H9 (cell line): ENCODE results near the gene ACTN3. TPM values are rescaled to one million over a fixed set of nuclear protein-coding genes. Genes with fewer than 3 reads are reported as not detected.

ENCODE experiments used
- DNase-seq: peaks from one replicate; pipeline ENCODE4 v3.0.0-alpha.2; 2017
- H2AFZ ChIP-seq: one replicate; pipeline ENCODE4 v1.6.1; 2013; ENCODE audit warnings: mild to moderate bottlenecking, low read length, control low read depth, moderate library complexity
- H2AK5ac ChIP-seq: 2 replicates; pipeline ENCODE4 v1.6.1; 2013; ENCODE audit warnings: low read length, control low read depth, mixed read lengths; ENCODE audit not compliant: insufficient read length
- H2BK120ac ChIP-seq: one replicate; pipeline ENCODE4 v1.6.1; 2013; ENCODE audit warnings: low read depth, mild to moderate bottlenecking, low read length, control low read depth, inconsistent platforms; ENCODE audit not compliant: poor library complexity, severe bottlenecking
- H2BK12ac ChIP-seq: 2 replicates; pipeline ENCODE4 v1.6.1; 2013; ENCODE audit warnings: low read length, control low read depth, mixed read lengths, low read depth; ENCODE audit not compliant: insufficient read length
- H2BK15ac ChIP-seq: 2 replicates; pipeline ENCODE4 v1.6.1; 2013; ENCODE audit warnings: low read depth, low read length, control low read depth
- H2BK20ac ChIP-seq: one replicate; pipeline ENCODE4 v1.6.1; 2013; ENCODE audit warnings: low read depth, mild to moderate bottlenecking, low read length, control low read depth, inconsistent platforms; ENCODE audit not compliant: poor library complexity, severe bottlenecking
- H2BK5ac ChIP-seq: 2 replicates; pipeline ENCODE4 v1.6.1; 2013; ENCODE audit warnings: low read length, control low read depth, mixed read lengths; ENCODE audit not compliant: insufficient read length
- H3K14ac ChIP-seq: 2 replicates; pipeline ENCODE4 v1.6.1; 2013; ENCODE audit warnings: low read length, control low read depth; ENCODE audit not compliant: insufficient read depth
- H3K18ac ChIP-seq: 2 replicates; pipeline ENCODE4 v1.6.1; 2013; ENCODE audit warnings: low read depth, mild to moderate bottlenecking, mixed read lengths, low read length, control low read depth; ENCODE audit not compliant: insufficient read length
- H3K23ac ChIP-seq: 2 replicates; pipeline ENCODE4 v1.6.1; 2013; ENCODE audit warnings: low read length, control low read depth, mixed read lengths, low read depth; ENCODE audit not compliant: insufficient read length
- H3K23me2 ChIP-seq: 2 replicates; pipeline ENCODE4 v1.6.1; 2013; ENCODE audit warnings: low read depth, mild to moderate bottlenecking, mixed read lengths, low read length, control low read depth; ENCODE audit not compliant: insufficient read length, poor library complexity, severe bottlenecking
- H3K27ac ChIP-seq: 2 replicates; pipeline ENCODE4 v1.5.1; 2013; ENCODE audit warnings: low read length, control low read depth, mixed read lengths, low read depth; ENCODE audit not compliant: insufficient read length
- H3K27me3 ChIP-seq: 2 replicates; pipeline ENCODE4 v1.6.1; 2013; ENCODE audit warnings: low read length, control low read depth, inconsistent platforms; ENCODE audit not compliant: insufficient read depth
- H3K4ac ChIP-seq: 2 replicates; pipeline ENCODE4 v1.6.1; 2013; ENCODE audit warnings: low read depth, mild to moderate bottlenecking, control low read depth, inconsistent platforms, low read length, moderate library complexity
- H3K4me1 ChIP-seq: 2 replicates; pipeline ENCODE4 v1.6.1; 2013; ENCODE audit warnings: low read length, control low read depth, inconsistent platforms; ENCODE audit not compliant: insufficient read depth
- H3K4me2 ChIP-seq: 2 replicates; pipeline ENCODE4 v1.6.1; 2013; ENCODE audit warnings: low read length, control low read depth, mixed read lengths; ENCODE audit not compliant: insufficient read length, insufficient read depth
- H3K56ac ChIP-seq: 2 replicates; pipeline ENCODE4 v1.6.1; 2013; ENCODE audit warnings: low read depth, mild to moderate bottlenecking, mixed read lengths, low read length, control low read depth; ENCODE audit not compliant: insufficient read length
- H3K79me1 ChIP-seq: 2 replicates; pipeline ENCODE4 v1.6.1; 2013; ENCODE audit warnings: low read depth, mild to moderate bottlenecking, moderate library complexity, low read length, control low read depth, inconsistent platforms; ENCODE audit not compliant: insufficient read depth, poor library complexity, severe bottlenecking
- H3K79me2 ChIP-seq: 2 replicates; pipeline ENCODE4 v1.6.1; 2013; ENCODE audit warnings: low read length, control low read depth, inconsistent platforms; ENCODE audit not compliant: insufficient read depth
- H3K9ac ChIP-seq: 2 replicates; pipeline ENCODE4 v1.6.1; 2013; ENCODE audit warnings: low read length, control low read depth, mixed read lengths; ENCODE audit not compliant: insufficient read length; ENCODE audit errors: extremely low read depth
- H3K9me3 ChIP-seq: one replicate; pipeline ENCODE4 v1.6.1; 2013; ENCODE audit warnings: low read depth, low read length, inconsistent platforms; ENCODE audit not compliant: control insufficient read depth
- H3T11ph ChIP-seq: one replicate; pipeline ENCODE4 v1.6.1; 2013; ENCODE audit warnings: mild to moderate bottlenecking, low read length, control low read depth, inconsistent platforms
- H4K20me1 ChIP-seq: one replicate; pipeline ENCODE4 v1.6.1; 2013; ENCODE audit not compliant: control insufficient read depth, insufficient read length, insufficient read depth
- H4K5ac ChIP-seq: 2 replicates; pipeline ENCODE4 v1.6.1; 2013; ENCODE audit warnings: low read depth, mild to moderate bottlenecking, mixed read lengths, low read length, control low read depth; ENCODE audit not compliant: insufficient read length
- H4K8ac ChIP-seq: replicated peaks from 2 replicates; pipeline ENCODE4 v1.6.1; 2013; ENCODE audit warnings: low read length, control low read depth, mixed read lengths, low read depth; ENCODE audit not compliant: insufficient read length
- H4K91ac ChIP-seq: 2 replicates; pipeline ENCODE4 v1.6.1; 2013; ENCODE audit warnings: low read depth, mild to moderate bottlenecking, moderate library complexity, mixed read lengths, low read length, control low read depth; ENCODE audit not compliant: insufficient read length
- H3K27ac Mint-ChIP-seq, 3 experiments: 2 replicates in 2 of 3; 3 replicates in 1 of 3; pipeline ENCODE4 v1.8.0; 2020 to 2021; ENCODE audit warnings: mixed read lengths in 3 of 3, mild to moderate bottlenecking in 1 of 3, moderate library complexity in 1 of 3
- H3K27me3 Mint-ChIP-seq: 2 replicates; pipeline ENCODE4 v1.8.0; 2021; ENCODE audit warnings: low read depth, mild to moderate bottlenecking, moderate library complexity, mixed read lengths
- H3K36me3 Mint-ChIP-seq, 3 experiments: 2 replicates in 2 of 3; 3 replicates in 1 of 3; pipeline ENCODE4 v1.8.0; 2020 to 2021; ENCODE audit warnings: low read depth in 3 of 3, mixed read lengths in 3 of 3; ENCODE audit not compliant: insufficient read depth in 1 of 3
- H3K4me1 Mint-ChIP-seq, 2 experiments: 2 replicates each; pipeline ENCODE4 v1.8.0; 2020; ENCODE audit warnings: mixed read lengths in 2 of 2
- H3K4me3 Mint-ChIP-seq, 2 experiments: 2 replicates in 1 of 2; 3 replicates in 1 of 2; pipeline ENCODE4 v1.8.0; 2020 to 2021; ENCODE audit warnings: mild to moderate bottlenecking in 2 of 2, mixed read lengths in 2 of 2, moderate library complexity in 1 of 2
- H3K9me3 Mint-ChIP-seq, 2 experiments: 2 replicates in 1 of 2; 3 replicates in 1 of 2; pipeline ENCODE4 v1.8.0; 2020; ENCODE audit warnings: mild to moderate bottlenecking in 2 of 2, mixed read lengths in 2 of 2, moderate library complexity in 1 of 2
- CTCF ChIP-seq: fragments of 200-600 bp; sonication (generic); conservative IDR thresholded peaks from 3 replicates; pipeline ENCODE4 v1.8.0; 2021; ENCODE audit warnings: antibody characterized with exemption, mild to moderate bottlenecking
- WGBS: extraction: QIAGEN DNeasy Blood & Tissue Kit; methylation state at CpG from one replicate; pipeline ENCODE4 v1.1.7; 2013; ENCODE audit warnings: missing lambda C conversion rate, low lambda C conversion rate, mixed read lengths; ENCODE audit not compliant: insufficient read length; ENCODE audit errors: extremely low coverage; 5-methylcytosine and 5-hydroxymethylcytosine counted together
- total RNA-seq: library from RNA; stranded (reverse); gene quantifications from 2 replicates; pipeline ENCODE4 v1.2.1, GENCODE V29; 2021

Gene ACTN3
- total RNA-seq, 1 experiment from 2014 or later = 45.7 TPM

DNA sequence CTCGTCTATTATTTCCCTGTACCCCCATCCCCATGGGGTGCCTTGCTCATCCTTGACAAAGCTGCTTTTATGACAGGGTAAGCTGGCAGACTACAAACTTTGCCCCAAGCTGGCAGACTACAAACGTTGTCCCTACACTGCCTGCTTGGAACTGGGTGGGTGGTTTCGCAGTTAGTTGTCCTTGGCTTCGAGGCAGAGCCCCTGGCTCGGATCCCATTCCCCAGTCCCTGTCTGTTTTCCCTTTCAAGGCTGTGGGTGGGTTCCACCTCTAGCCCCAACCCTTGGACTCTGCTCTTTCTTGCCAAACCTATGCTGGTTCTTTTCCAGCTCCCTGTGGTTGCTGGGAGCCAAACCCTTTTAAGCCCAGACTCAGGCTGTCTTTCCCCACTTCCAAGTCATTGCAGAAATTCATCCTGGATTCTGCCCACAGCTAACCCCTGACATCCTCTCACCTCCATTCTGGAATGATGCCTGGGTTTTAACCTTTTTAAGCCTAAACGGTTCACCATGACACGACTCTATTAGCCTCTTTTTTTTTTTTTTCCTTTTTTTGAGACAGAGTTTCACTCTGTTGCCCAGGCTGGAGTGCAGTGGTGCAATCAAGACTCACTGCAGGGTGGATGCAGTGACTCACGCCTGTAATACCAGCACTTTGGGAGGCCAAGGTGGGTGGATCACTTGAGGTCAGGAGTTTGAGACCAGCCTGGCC lies 60.6 kb downstream of the ACTN3 start:
- Mint-ChIP-seq H3K9me3 (peaks cover 0 to 3% of the 10 kb centered on the region in 2 experiments; a peak in 2 of 5 replicates), H3K4me1 (no peaks in the 10 kb centered on the region), H3K27ac (peak overlapping the region in 1 of 3 experiments; percentile 83; a peak in 2 of 7 replicates), H3K27me3 (no peaks in the 10 kb centered on the region), H3K4me3 (no peak overlapping the region; a peak in 1 of 5 replicates), H3K36me3 (peaks cover 0 to 53% (median 46%) of the 10 kb centered on the region in 3 experiments; a peak in 6 of 7 replicates)
- no peak overlapping the region for H2BK20ac ChIP-seq
- no peak overlapping the region for H2BK5ac ChIP-seq
- no peak overlapping the region for H3K56ac ChIP-seq
- H3K14ac ChIP-seq = no peak overlapping the region
- H3K4me2 ChIP-seq = no peak overlapping the region
- H2AK5ac ChIP-seq = no peak overlapping the region
- H3K79me2 ChIP-seq = no peaks in the 10 kb centered on the region
- H2BK120ac ChIP-seq = no peak overlapping the region
- H3K4ac ChIP-seq = no peak overlapping the region
- no peak overlapping the region for H3K18ac ChIP-seq
- no peak overlapping the region for H3K27ac ChIP-seq
- no peak overlapping the region for H2BK15ac ChIP-seq
- no peak overlapping the region for H2BK12ac ChIP-seq
- no peak overlapping the region for H3K23ac ChIP-seq
- no peak overlapping the region for H4K8ac ChIP-seq
- H4K20me1 ChIP-seq = no peaks in the 10 kb centered on the region
- no peak overlapping the region for H4K5ac ChIP-seq
- no peak overlapping the region for H4K91ac ChIP-seq
- no peaks in the 10 kb centered on the region for H3K79me1 ChIP-seq
- H3K9me3 ChIP-seq = no peaks in the 10 kb centered on the region
- DNase-seq = no peak
- TF ChIP-seq CTCF = no peak
- no peaks in the 10 kb centered on the region for H3K4me1 ChIP-seq
- H2AFZ ChIP-seq = no peak overlapping the region
- H3T11ph ChIP-seq = no peak overlapping the region
- H3K27me3 ChIP-seq = no peaks in the 10 kb centered on the region
- H3K23me2 ChIP-seq = no peaks in the 10 kb centered on the region
- no peak overlapping the region for H3K9ac ChIP-seq
- no CpG with 5 or more reads among the region's 8 CpGs for WGBS
